Smooth muscle cell (in vitro differentiated cells): ENCODE results near the gene DHFR. TPM values are rescaled to one million over a fixed set of nuclear protein-coding genes. Genes with fewer than 3 reads are reported as not detected.

Experiments
- DNase-seq: peaks from one replicate; lab custom pipeline; 2025; ENCODE audit not compliant: unreplicated experiment; lab: John Stamatoyannopoulos, UW
- H2AFZ ChIP-seq: fragments of 200-600 bp; sonication (generic); 2 replicates; pipeline ENCODE4 v1.6.0; 2016; ENCODE audit warnings: antibody characterized with exemption, low read depth, mild to moderate bottlenecking
- H3F3A ChIP-seq: fragments of 200-600 bp; sonication (generic); 2 replicates; pipeline ENCODE4 v1.6.0; 2017; ENCODE audit warnings: antibody characterized with exemption, low read depth
- H3K27ac ChIP-seq: fragments of 200-600 bp; sonication (generic); 2 replicates; pipeline ENCODE4 v1.5.1; 2016; ENCODE audit warnings: low read depth, mild to moderate bottlenecking
- H3K27me3 ChIP-seq: fragments of 200-600 bp; sonication (generic); 2 replicates; pipeline ENCODE4 v1.6.1; 2016; ENCODE audit warnings: low read depth, mild to moderate bottlenecking
- H3K36me3 ChIP-seq: fragments of 200-600 bp; sonication (generic); 2 replicates; pipeline ENCODE4 v1.5.1; 2016; ENCODE audit warnings: low read depth
- H3K4me1 ChIP-seq: fragments of 200-600 bp; sonication (generic); 2 replicates; pipeline ENCODE4 v1.5.1; 2016; ENCODE audit warnings: low read depth
- H3K4me2 ChIP-seq: fragments of 200-600 bp; sonication (generic); 2 replicates; pipeline ENCODE4 v1.6.0; 2016; ENCODE audit warnings: mild to moderate bottlenecking
- H3K4me3 ChIP-seq: fragments of 200-600 bp; sonication (generic); 2 replicates; pipeline ENCODE4 v1.5.1; 2016; ENCODE audit warnings: mild to moderate bottlenecking
- H3K79me2 ChIP-seq: fragments of 200-600 bp; sonication (generic); 2 replicates; pipeline ENCODE4 v1.6.0; 2016; ENCODE audit warnings: low read depth, mild to moderate bottlenecking
- H3K9ac ChIP-seq: fragments of 200-600 bp; sonication (generic); 2 replicates; pipeline ENCODE4 v1.6.0; 2016; ENCODE audit warnings: low read depth
- H3K9me3 ChIP-seq: fragments of 200-600 bp; sonication (generic); replicated peaks from 2 replicates; pipeline ENCODE4 v1.5.1; 2016; ENCODE audit warnings: low read depth
- H4K20me1 ChIP-seq: fragments of 200-600 bp; sonication (generic); 2 replicates; pipeline ENCODE4 v1.6.0; 2016; ENCODE audit warnings: low read depth
- CTCF ChIP-seq: fragments of 200-600 bp; sonication (generic); IDR thresholded peaks from 2 replicates; pipeline ENCODE4 v1.5.1; 2017; ENCODE audit warnings: borderline replicate concordance, mild to moderate bottlenecking, antibody characterized with exemption; ENCODE audit not compliant: insufficient read depth, poor library complexity, severe bottlenecking
- WGBS: methylation state at CpG from one replicate; pipeline ENCODE4 v1.1.7; 2016; ENCODE audit warnings: low lambda C conversion rate; 5-methylcytosine and 5-hydroxymethylcytosine counted together
- polyA plus RNA-seq: library from polyadenylated mRNA; unstranded; fragments of >200 nt; fragmentation: Nextera tagmentation; extraction: Ambion mirVana; gene quantifications from 2 replicates; pipeline ENCODE4 v1.2.1, GENCODE V29; 2016
- total RNA-seq: library from RNA; depleted of rRNA; stranded (reverse); fragments of >200 nt; gene quantifications from 2 replicates; pipeline ENCODE4 v1.2.3, GENCODE V29; 2014

Gene DHFR
- total RNA-seq = 16.5 and 19.9 TPM in 2 replicates
- polyA plus RNA-seq = 3.5 and 7.4 TPM in 2 replicates

GRCh38 chr5:80654391-80655230 lies at the start of gene DHFR, which contains the start of gene MSH3:
Gene DHFR, minus strand, starts transcription at chr5:80654983. Its CDS starts 494 bp downstream, at chr5:80654489.
Gene MSH3, plus strand, starts transcription at chr5:80654652. Its CDS starts 76 bp downstream, at chr5:80654728.
- Histone ChIP-seq H3F3A (no peaks in the 10 kb centered on the region), H3K36me3 (peaks cover under 1% of the 10 kb centered on the region), H3K27ac (peak within 1 kb of the TSS; percentile 68), H3K79me2 (peaks cover 8% of the 10 kb centered on the region), H3K9ac (peak within 1 kb of the TSS; percentile 61), H3K4me2 (peak within 1 kb of the TSS; percentile 99), H3K9me3 (no peaks in the 10 kb centered on the region), H3K4me1 (peaks cover 22% of the 10 kb centered on the region), H2AFZ (peak within 1 kb of the TSS; percentile 94), H3K4me3 (peak within 1 kb of the TSS; percentile 98), H4K20me1 (peaks cover 18% of the 10 kb centered on the region), H3K27me3 (no peaks in the 10 kb centered on the region)
- 3% methylated on average over 30 of the region's 74 CpGs for WGBS
- DNase-seq = peak; percentile 72
- peak; percentile 8 for TF ChIP-seq CTCF

GRCh38 chr5:80704221-80704620 lies 49.4 kb upstream of the DHFR start:
- 86% methylated on average over 1 of the region's 1 CpG for WGBS
- no peaks in the 10 kb centered on the region for H3K27me3 ChIP-seq

GRCh38 chr5:80703747-80704146 lies 49.0 kb upstream of the DHFR start:
- Histone ChIP-seq H3F3A (no peaks in the 10 kb centered on the region), H3K9ac (no peak overlapping the region), H2AFZ (no peak overlapping the region), H4K20me1 (no peaks in the 10 kb centered on the region), H3K27me3 (no peaks in the 10 kb centered on the region), H3K4me2 (no peak overlapping the region), H3K79me2 (no peaks in the 10 kb centered on the region), H3K4me3 (no peak overlapping the region), H3K27ac (no peak overlapping the region), H3K9me3 (no peaks in the 10 kb centered on the region), H3K4me1 (peaks cover 12% of the 10 kb centered on the region), H3K36me3 (no peaks in the 10 kb centered on the region)
- DNase-seq = no peak
- TF ChIP-seq CTCF = no peak
- WGBS = 89% methylated on average over 5 of the region's 5 CpGs

More at GRCh38 chr5:80704221-80704620, 49.4 kb upstream of the DHFR start:
- Histone ChIP-seq H2AFZ (no peak overlapping the region), H3K27ac (no peak overlapping the region), H3K79me2 (no peaks in the 10 kb centered on the region), H3K9me3 (no peaks in the 10 kb centered on the region), H3K4me2 (no peak overlapping the region), H3F3A (no peaks in the 10 kb centered on the region), H3K9ac (no peak overlapping the region), H3K4me3 (no peak overlapping the region), H3K4me1 (peaks cover 12% of the 10 kb centered on the region), H3K36me3 (no peaks in the 10 kb centered on the region), H4K20me1 (no peaks in the 10 kb centered on the region)
- TF ChIP-seq CTCF = no peak
- DNase-seq = no peak
